ENCODE data around the gene PPT1.

The PPT1 gene

DNA sequence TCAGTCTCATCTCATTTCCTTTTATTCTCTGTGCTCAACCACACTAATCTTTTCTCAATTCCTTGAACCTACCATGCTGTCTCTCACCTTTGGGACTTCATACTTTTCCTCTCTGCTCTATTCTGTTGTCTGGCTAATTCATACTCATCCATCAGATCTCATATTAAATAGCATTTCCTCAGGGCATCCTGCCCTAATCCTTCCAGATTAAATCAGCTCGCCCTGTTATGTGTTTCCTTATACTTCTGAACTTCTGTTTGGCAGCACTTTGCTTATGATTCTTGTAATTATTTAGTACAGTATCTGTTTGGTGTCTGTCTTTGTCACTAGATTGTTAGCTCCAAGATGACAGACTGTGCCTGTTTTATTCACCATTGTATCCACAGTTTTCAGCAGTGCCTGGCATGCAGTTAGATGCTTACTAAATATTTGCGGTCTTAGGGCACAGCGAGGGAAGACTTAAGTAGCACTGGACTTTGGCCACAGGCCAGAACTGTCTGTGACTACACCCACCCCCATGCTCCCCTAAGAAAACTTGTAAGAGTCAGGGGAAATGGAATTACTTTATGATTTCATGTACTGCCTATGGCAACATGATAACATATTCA lies 66.4 kb downstream of the PPT1 start:
- DNase-seq (ENCODE audit: low read depth, low spot score): no peak

DNA sequence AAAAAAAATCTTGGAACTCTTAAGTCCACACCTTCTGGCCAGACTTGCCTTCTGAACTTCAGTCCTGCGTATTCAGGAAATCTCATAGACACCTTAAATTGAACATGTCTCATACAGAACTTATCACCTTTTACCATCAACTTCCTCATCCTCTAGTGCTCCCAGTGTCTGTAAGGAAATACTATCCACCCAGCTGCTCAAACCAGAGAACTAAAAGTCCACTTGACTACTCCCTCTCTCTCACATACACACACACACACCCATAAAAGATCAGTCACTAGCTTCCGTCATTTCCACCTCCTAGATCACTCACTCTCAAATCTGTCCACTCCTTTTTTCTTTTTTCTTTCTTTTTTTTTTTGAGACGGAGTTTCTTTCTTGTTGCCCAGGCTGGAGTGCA lies 67.4 kb downstream of the PPT1 start:
- no peak for DNase-seq (ENCODE audit: low read depth, low spot score)

DNA sequence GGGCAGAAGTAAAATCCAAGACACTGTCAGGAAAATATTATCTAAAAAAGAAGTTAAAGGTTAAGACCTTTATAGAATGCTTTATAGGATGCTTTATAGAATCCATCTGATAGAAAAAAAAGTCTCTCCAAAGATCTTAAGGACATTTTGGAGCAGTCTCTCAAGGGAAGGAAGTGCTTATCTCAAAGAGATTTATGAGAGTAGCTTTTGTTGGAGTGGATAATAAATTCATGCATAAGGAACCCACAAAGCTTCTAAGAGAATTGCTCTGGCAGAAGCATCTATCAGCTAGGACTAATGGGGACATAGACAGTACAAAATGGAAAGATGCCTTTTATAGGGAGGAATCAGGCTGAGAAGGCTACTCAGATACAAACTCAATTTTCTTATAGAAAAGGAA lies 69.4 kb downstream of the PPT1 start:
- no peak for DNase-seq (ENCODE audit: low read depth, low spot score)

DNA sequence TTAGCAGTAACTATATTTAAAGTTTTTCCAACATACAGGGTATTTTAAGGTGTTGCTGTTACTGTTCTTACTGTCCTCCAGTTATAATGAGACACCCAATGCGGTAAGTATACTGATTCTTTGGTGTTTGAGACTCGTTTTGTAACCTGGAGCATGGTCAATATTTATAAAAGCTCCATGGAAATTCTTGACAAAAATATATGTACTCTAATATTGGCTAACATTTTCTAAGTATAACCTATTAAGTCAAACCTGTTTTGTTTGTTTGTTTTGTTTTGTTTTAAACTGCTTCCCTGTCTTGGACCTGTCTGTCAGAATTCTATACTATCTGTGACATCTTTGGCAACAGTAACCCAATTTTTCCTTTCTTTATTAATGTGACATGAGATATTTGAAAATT lies 72.4 kb downstream of the PPT1 start:
- DNase-seq (ENCODE audit: low read depth, low spot score): no peak

DNA sequence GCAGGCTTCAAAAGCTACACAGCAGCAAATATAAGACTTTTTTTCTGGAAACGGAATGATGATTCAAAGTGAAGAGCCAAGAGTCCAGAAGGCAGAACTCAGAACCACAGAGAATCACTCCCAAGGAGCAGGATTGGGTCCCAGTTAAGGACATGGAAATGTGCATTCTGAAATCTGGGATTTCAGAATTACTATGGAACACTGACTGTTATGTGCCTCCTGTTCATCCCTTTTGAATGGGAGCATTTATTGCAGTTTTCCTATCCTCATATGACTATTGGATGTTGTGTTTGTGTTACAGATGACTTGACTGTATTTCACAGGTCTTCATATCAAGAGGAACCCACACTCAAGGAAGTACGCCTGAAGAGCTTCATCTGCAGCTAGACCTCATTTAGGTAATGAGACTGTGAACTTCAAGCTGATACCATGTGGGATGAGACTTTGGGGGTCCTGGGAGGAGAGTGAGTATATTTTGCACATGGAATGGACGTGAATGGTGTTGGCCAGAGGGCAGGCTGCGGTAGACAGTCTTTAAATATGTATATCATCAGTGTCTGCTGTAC lies 73.6 kb downstream of the PPT1 start:
- DNase-seq (ENCODE audit: low read depth, low spot score): no peak
